Nephron progenitor cell (in vitro differentiated cells): ENCODE data around the gene TMEM117.
"Not testable (repeated sequence)": the region's sequence is repeated elsewhere in the genome, so short reads cannot be mapped to it uniquely, and the experiment has no call there.

Source experiments
- DNase-seq: peaks from one replicate; pipeline ENCODE4 v3.0.0; 2021
- H3K27ac Mint-ChIP-seq: 2 replicates; pipeline ENCODE4 v1.8.0; 2021; ENCODE audit warnings: mild to moderate bottlenecking, moderate library complexity, mixed read lengths
- H3K27me3 Mint-ChIP-seq: 2 replicates; pipeline ENCODE4 v1.8.0; 2021; ENCODE audit warnings: mild to moderate bottlenecking, low read depth, mixed read lengths; ENCODE audit not compliant: poor library complexity
- H3K36me3 Mint-ChIP-seq: 2 replicates; pipeline ENCODE4 v1.8.0; 2021; ENCODE audit warnings: low read depth, mixed read lengths
- H3K4me1 Mint-ChIP-seq: 2 replicates; pipeline ENCODE4 v1.8.0; 2021; ENCODE audit warnings: mixed read lengths
- H3K4me3 Mint-ChIP-seq: 2 replicates; pipeline ENCODE4 v1.8.0; 2021; ENCODE audit warnings: mild to moderate bottlenecking, moderate library complexity, mixed read lengths
- H3K9me3 Mint-ChIP-seq: 2 replicates; pipeline ENCODE4 v1.8.0; 2021; ENCODE audit warnings: mild to moderate bottlenecking, moderate library complexity, mixed read lengths
- CTCF ChIP-seq: fragments of 200-600 bp; sonication (generic); IDR thresholded peaks from 2 replicates; pipeline ENCODE4 v1.5.0; 2021; ENCODE audit warnings: antibody characterized with exemption

The TMEM117 gene

GRCh38 chr12:43832463-43833168, 3.3 kb upstream of the TMEM117 start:
- Mint-ChIP-seq H3K36me3 (no peaks in the 10 kb centered on the region), H3K27me3 (peaks cover 19% of the 10 kb centered on the region), H3K4me1 (peaks cover 20% of the 10 kb centered on the region), H3K27ac (no peak overlapping the region), H3K4me3 (no peak overlapping the region), H3K9me3 (no peaks in the 10 kb centered on the region)
- no peak for DNase-seq
- no peak for TF ChIP-seq CTCF

- H3K36me3 Mint-ChIP-seq, result no peaks in the 10 kb centered on the region
- no peaks in the 10 kb centered on the region for H3K9me3 Mint-ChIP-seq
- TF ChIP-seq CTCF, result no peak
- peaks cover 30% of the 10 kb centered on the region for H3K27me3 Mint-ChIP-seq
- peaks cover 14% of the 10 kb centered on the region for H3K4me1 Mint-ChIP-seq
- H3K4me3 Mint-ChIP-seq, result peak overlapping the region; percentile 85
- no peak for DNase-seq
- no peak overlapping the region for H3K27ac Mint-ChIP-seq
These were observed 621 bp upstream of the TMEM117 start for GRCh38 chr12:43835264-43835655.

- peaks cover 14% of the 10 kb centered on the region for H3K4me1 Mint-ChIP-seq
- H3K9me3 Mint-ChIP-seq, result no peaks in the 10 kb centered on the region
These were observed 651 bp downstream of the TMEM117 start for GRCh38 chr12:43836475-43836989.

GRCh38 chr12:43840338-43840737, 4.5 kb downstream of the TMEM117 start:
- no peak for DNase-seq
- Mint-ChIP-seq H3K27ac (no peak overlapping the region), H3K9me3 (no peaks in the 10 kb centered on the region), H3K36me3 (no peaks in the 10 kb centered on the region), H3K4me1 (peaks cover 11% of the 10 kb centered on the region), H3K4me3 (no peak overlapping the region), H3K27me3 (peaks cover 31% of the 10 kb centered on the region)
- TF ChIP-seq CTCF, result no peak

More at GRCh38 chr12:43836475-43836989, 651 bp downstream of the TMEM117 start:
- Mint-ChIP-seq H3K27me3 (peaks cover 38% of the 10 kb centered on the region), H3K27ac (no peak overlapping the region), H3K4me3 (peak overlapping the region; percentile 77), H3K36me3 (no peaks in the 10 kb centered on the region)
- TF ChIP-seq CTCF, result no peak
- DNase-seq, result no peak

GRCh38 chr12:43841253-43841652, 5.4 kb downstream of the TMEM117 start:
- Mint-ChIP-seq H3K9me3 (peaks cover under 1% of the 10 kb centered on the region), H3K36me3 (peaks cover under 1% of the 10 kb centered on the region), H3K27me3 (peaks cover 30% of the 10 kb centered on the region), H3K4me1 (peaks cover 10% of the 10 kb centered on the region), H3K27ac (no peak overlapping the region), H3K4me3 (no peak overlapping the region)
- no peak for DNase-seq
- no peak for TF ChIP-seq CTCF

- Mint-ChIP-seq H3K9me3 (peaks cover 11% of the 10 kb centered on the region), H3K27me3 (peaks cover 30% of the 10 kb centered on the region), H3K27ac (no peak overlapping the region)
These were observed 6.4 kb downstream of the TMEM117 start for GRCh38 chr12:43842259-43842658.

GRCh38 chr12:43847425-43848225, 11.7 kb downstream of the TMEM117 start:
- not testable (repeated sequence) for H3K27me3 Mint-ChIP-seq, H3K27ac Mint-ChIP-seq, H3K4me1 Mint-ChIP-seq, H3K4me3 Mint-ChIP-seq, DNase-seq
- peaks cover 19% of the 10 kb centered on the region for H3K36me3 Mint-ChIP-seq
- peaks cover 19% of the 10 kb centered on the region for H3K9me3 Mint-ChIP-seq

More at GRCh38 chr12:43842259-43842658, 6.4 kb downstream of the TMEM117 start:
- Mint-ChIP-seq H3K4me3 (no peak overlapping the region), H3K36me3 (peaks cover 11% of the 10 kb centered on the region), H3K4me1 (peaks cover under 1% of the 10 kb centered on the region)
- no peak for DNase-seq
- no peak for TF ChIP-seq CTCF
